HG03108 (cell line): ENCODE measurements around the gene LRIG2.
"Not testable (repeated sequence)": the region's sequence is repeated elsewhere in the genome, so short reads cannot be mapped to it uniquely, and the experiment has no call there.

Experiments
- ATAC-seq: cut with Tn5 transposase; IDR thresholded peaks from one replicate; pipeline ENCODE4 v1.9.1; 2021; ENCODE audit warnings: moderate library complexity; ENCODE audit not compliant: unreplicated experiment

LRIG2 gene

GRCh38 chr1:113125517-113125916 lies 52.5 kb downstream of the LRIG2 start:
- no peak for ATAC-seq

GRCh38 chr1:113126207-113126606 lies 53.2 kb downstream of the LRIG2 start:
- no peak for ATAC-seq

- no peak for ATAC-seq
Observed at GRCh38 chr1:113128116-113128515, 55.1 kb downstream of the LRIG2 start.

GRCh38 chr1:113129529-113130185 lies 56.7 kb downstream of the LRIG2 start:
- no peak for ATAC-seq

DNA sequence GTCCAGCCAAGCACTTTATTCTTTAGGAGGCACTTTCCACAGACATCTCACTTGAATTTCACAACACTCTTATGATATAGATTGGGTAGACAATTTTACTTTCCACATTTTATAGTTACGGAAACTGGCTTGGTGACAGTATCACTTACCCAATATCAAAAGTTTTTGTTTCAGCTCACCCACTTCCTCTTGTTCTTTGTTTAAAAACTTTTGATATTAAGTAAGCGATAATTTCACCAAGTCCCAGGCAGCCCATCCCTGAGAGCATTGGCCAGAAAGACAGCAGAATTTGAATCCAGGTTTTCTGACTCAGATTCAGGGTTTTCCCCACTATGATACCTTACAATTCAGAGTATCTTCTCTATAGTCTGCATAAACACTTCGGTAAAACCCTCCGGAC lies 60.0 kb downstream of the LRIG2 start:
- no peak for ATAC-seq

- no peak for ATAC-seq
Observed at GRCh38 chr1:113133759-113134158, 60.8 kb downstream of the LRIG2 start.

DNA sequence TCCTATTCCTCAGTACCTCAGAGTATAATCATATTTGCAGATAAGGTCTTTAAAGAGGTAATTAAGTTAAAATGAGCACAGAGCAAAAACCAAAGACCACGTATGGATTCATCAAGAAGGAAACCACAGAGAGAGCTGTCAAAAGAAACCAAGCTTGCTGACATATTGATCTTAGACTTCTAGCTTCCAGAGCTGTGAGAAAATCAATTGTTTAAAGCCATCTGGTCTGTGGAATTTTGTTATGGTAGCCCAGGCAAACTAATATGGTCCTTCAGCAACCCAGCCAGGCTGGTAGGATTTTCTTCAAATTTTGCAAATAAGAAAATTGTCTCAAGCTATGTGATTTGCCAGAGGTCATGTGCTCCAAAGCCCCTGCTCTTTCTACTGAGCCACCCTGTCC lies 62.5 kb downstream of the LRIG2 start:
- no peak for ATAC-seq

GRCh38 chr1:113136476-113136875 lies 63.5 kb downstream of the LRIG2 start:
- ATAC-seq: no peak

DNA sequence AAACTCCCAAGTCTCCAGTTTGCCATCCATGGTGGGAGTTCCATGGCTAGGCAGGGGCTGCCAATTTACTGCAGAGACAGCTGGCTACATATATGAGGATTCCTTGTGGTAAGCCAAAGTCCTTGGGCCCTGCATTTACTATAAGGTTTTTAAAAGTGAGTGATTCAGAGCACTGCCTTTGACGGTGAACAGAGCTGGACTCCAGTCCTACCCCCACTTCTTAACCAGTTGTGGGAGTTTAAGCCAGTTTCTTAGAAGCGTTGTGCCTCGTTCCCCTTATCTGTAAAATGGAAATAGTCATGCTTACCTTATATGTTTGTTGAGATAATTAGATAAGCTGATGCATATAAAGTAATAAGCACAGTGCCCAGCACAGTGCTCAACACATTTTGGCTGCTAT lies 64.6 kb downstream of the LRIG2 start:
- no peak for ATAC-seq

DNA sequence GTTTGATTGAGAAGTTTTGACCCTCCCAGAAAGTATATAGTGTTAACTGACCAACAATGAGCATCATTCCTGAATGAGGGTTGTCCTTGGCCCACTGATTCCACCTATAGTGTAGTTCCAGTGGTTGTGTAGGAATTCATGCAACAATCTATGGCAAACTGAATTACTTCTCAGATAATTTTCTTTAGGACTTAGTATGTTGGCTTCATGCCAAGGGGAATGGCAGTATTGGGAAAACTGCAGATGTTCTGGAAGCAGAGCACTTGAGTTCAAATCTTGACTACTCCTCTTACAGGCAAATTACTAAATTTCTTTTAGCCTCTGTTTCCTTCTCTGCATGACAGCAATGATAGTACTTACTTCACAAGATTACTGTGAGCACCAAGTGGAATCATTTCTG lies 65.8 kb downstream of the LRIG2 start:
- ATAC-seq: no peak

DNA sequence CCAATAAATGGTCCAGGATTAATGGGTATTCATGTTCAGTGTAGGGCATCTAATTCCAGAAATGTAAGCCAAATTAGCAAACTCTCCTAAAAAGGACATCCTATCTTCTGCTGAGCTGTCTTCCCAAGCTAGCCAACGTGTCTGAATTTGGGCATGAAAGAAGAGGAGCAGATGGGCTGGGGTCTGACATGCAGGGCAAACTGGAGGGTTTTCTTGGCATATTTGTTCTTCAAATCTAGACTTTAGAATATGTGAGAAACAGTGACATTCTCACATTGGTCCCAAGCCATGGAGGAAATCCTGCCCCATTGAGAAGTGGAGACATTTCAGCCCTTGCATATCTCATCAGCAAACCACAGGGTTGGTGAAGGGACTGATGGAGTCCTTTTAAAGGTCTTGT lies 67.2 kb downstream of the LRIG2 start:
- ATAC-seq: no peak

DNA sequence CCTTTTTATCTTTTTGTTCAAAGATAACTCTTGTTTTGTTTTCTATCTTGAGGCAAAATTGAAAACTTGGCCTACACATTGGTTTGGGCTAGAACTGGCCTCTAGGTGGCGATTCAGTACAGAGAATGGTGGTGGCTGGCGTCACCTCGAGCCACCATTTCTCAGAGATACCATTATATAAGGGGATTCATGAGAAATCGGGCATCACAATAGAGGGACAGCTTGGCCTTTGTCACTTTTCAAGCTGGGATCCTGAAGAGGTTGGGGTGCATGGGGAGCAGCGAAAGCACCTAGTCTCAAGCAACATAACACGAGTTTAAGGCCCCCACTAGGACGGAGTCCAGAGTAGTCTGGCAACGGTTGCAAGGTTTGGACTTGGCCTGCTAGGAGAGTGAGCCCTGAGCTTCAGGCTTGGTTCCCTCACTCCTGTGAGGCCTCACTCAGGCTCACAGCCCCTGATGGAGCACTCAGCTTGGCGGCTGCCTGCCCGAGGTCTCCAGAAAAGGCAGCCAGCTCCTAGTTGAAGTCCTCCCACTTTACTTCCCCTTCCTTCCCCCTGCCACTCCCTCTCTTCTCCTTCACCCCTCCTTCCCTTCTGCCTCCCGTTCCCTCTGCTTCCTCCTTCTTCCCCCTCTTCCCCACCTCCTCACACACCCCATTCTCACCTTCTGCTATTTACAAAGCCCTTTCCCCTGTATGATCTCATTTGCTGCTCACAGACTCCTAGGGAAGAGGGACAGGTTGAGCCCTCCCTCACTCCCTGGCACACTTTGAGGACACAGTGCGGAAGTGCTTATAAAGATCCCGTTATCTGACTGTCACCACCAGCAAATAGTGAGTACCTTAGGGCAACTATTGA lies 67.8 kb downstream of the LRIG2 start:
- ATAC-seq: peak; percentile 66

GRCh38 chr1:113141650-113142473 lies 68.9 kb downstream of the LRIG2 start:
- ATAC-seq: no peak

DNA sequence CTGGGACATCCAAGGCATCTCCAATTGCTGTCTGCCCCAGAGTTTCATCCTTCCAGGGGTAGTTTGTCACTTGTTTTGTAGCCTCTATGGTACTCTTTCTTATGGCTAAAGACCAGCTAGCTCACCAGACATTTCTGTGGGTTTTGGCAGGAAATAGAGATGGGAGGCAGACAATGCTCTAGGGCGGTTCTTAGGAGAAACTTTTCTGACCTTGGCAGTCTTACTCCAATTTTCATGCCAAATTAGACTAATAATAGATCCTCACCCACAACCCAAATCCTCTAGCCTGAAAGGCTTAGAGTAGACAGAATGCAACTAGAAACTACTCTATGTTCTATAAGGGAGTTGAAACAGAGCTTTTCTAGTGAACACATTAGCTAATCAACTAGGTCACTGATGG lies 69.8 kb downstream of the LRIG2 start:
- ATAC-seq: no peak

DNA sequence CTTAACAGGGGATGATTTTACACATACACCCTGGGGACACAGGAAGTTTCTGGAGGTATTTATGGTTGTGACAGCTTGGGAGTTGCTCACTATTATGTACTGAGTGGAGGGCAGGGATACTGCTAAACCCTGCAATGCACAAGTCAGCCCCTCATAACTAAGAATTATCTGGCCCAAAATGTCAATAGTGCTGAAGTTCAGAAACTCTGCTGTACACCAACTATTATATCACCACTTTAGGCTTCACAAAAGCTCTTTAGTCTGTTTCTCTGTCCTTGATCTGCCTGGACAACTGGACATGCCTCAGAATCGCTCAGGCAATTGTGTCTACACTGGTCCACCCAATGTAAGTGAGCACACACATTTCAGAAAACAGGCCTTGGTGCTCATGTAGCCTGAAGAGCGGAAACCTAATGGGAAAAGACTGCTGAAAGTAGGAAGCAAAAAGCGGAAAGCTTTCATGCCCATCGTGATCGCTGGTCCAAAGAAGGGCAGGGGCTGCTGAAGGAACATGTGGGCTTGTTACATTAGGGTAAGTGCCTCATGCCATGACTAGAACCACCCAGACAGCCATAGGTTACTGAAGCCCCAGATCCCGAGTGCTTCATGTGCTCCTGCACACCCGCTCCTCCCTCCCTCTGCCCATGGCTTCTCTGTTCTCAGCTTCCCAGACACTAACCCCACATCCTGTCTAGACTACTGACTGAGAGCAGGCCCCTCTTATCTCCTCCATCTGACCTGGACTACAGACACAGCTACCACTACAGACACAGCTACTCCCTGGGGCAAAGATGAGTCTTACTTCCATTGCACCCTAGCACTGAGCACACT lies 73.5 kb downstream of the LRIG2 start:
- ATAC-seq: no peak

- no peak for ATAC-seq
Observed at GRCh38 chr1:113147073-113147625, 74.2 kb downstream of the LRIG2 start.

- ATAC-seq: no peak
Observed at GRCh38 chr1:113147826-113148225, 74.8 kb downstream of the LRIG2 start.

DNA sequence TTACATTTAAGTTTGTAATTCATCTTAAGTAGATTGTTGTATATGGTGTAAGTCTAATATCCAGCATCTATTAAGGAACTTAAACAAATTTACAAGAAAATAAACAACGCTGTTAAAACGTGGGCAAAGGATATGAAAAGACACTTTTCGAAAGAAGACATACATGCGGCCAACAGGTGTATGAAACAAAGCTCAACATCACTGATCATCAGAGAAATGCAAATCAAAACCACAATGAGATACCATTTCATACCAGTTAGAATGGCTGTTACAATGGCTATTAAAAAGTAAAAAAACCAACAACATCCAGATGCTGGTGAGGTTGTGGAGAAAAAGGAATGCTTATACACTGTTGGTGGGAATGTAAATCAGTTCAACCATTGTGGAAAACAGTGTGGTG lies 77.5 kb downstream of the LRIG2 start:
- ATAC-seq: not testable (repeated sequence)

GRCh38 chr1:113153116-113153803 lies 80.3 kb downstream of the LRIG2 start:
- no peak for ATAC-seq

GRCh38 chr1:113156368-113156767 lies 83.4 kb downstream of the LRIG2 start:
- no peak for ATAC-seq
